SK-N-SH treated with all-trans-retinoic acid at 6 μM for 48 hours (cell line): Measurements from ENCODE around the gene ITPRID2.

Experiments used
- ATAC-seq: fragments of 200-7000 bp; cut with Tn5 transposase; 3 replicates; pipeline ENCODE4 v1.9.1; 2020; ENCODE audit warnings: mild to moderate bottlenecking, moderate library complexity
- ARNTL ChIP-seq: fragments of 450-650 bp; formaldehyde crosslinking; IDR thresholded peaks from 2 replicates; pipeline ENCODE4 v1.5.0; 2020; ENCODE audit warnings: low read depth, mild to moderate bottlenecking, moderate library complexity, borderline replicate concordance
- CREB5 ChIP-seq: fragments of 250-450 bp; sonication (Bioruptor Pico); IDR thresholded peaks from 2 replicates; pipeline ENCODE4 v1.5.1; 2020; ENCODE audit warnings: low read depth, mild to moderate bottlenecking, moderate library complexity
- CSDC2 ChIP-seq: fragments of 250-450 bp; sonication (Bioruptor Pico); IDR thresholded peaks from 2 replicates; pipeline ENCODE4 v1.5.0; 2020; ENCODE audit warnings: mild to moderate bottlenecking, moderate library complexity
- CSRNP3 ChIP-seq: fragments of 250-450 bp; sonication (Bioruptor Pico); IDR thresholded peaks from 2 replicates; pipeline ENCODE4 v1.5.1; 2021; ENCODE audit warnings: mild to moderate bottlenecking, moderate library complexity
- GLIS3 ChIP-seq: fragments of 250-450 bp; sonication (Bioruptor Pico); IDR thresholded peaks from 2 replicates; pipeline ENCODE4 v1.5.0; 2020; ENCODE audit warnings: mild to moderate bottlenecking, moderate library complexity
- ISL1 ChIP-seq: fragments of 250-450 bp; sonication (Bioruptor Pico); IDR thresholded peaks from 2 replicates; pipeline ENCODE4 v2.1.2; 2022; ENCODE audit warnings: mild to moderate bottlenecking, moderate library complexity
- OSR1 ChIP-seq: fragments of 250-450 bp; sonication (Bioruptor Pico); IDR thresholded peaks from 2 replicates; pipeline ENCODE4 v1.8.0; 2022; ENCODE audit warnings: moderate library complexity, mild to moderate bottlenecking, inconsistent platforms
- PATZ1 ChIP-seq: fragments of 250-450 bp; sonication (Bioruptor Pico); IDR thresholded peaks from 2 replicates; pipeline ENCODE4 v1.8.0; 2020; ENCODE audit warnings: mild to moderate bottlenecking, moderate library complexity, borderline replicate concordance
- POU6F1 ChIP-seq: fragments of 250-450 bp; sonication (Bioruptor Pico); IDR thresholded peaks from 2 replicates; pipeline ENCODE4 v1.8.0; 2021; ENCODE audit warnings: low read depth, mild to moderate bottlenecking, moderate library complexity, borderline replicate concordance
- PPARA ChIP-seq: fragments of 250-450 bp; sonication (Bioruptor Pico); IDR thresholded peaks from 2 replicates; pipeline ENCODE4 v1.5.0; 2020; ENCODE audit warnings: mild to moderate bottlenecking, borderline replicate concordance
- SNAI2 ChIP-seq: fragments of 250-450 bp; sonication (Bioruptor Pico); IDR thresholded peaks from 2 replicates; pipeline ENCODE4 v1.5.0; 2020; ENCODE audit warnings: mild to moderate bottlenecking, moderate library complexity
- TCF4 ChIP-seq: fragments of 250-450 bp; sonication (Bioruptor Pico); IDR thresholded peaks from 2 replicates; pipeline ENCODE4 v1.8.0; 2021; ENCODE audit warnings: mild to moderate bottlenecking, moderate library complexity, borderline replicate concordance
- TOX ChIP-seq: fragments of 250-450 bp; sonication (Bioruptor Pico); IDR thresholded peaks from 2 replicates; pipeline ENCODE4 v1.8.0; 2021; ENCODE audit warnings: mild to moderate bottlenecking, moderate library complexity, borderline replicate concordance
- TSHZ2 ChIP-seq: fragments of 250-450 bp; sonication (Bioruptor Pico); IDR thresholded peaks from 2 replicates; pipeline ENCODE4 v1.5.0; 2020; ENCODE audit warnings: mild to moderate bottlenecking, moderate library complexity
- ZC3H10 ChIP-seq: fragments of 250-450 bp; sonication (Bioruptor Pico); IDR thresholded peaks from 2 replicates; pipeline ENCODE4 v1.5.1; 2021; ENCODE audit warnings: mild to moderate bottlenecking, moderate library complexity
- ZFP3 ChIP-seq: fragments of 250-450 bp; sonication (Bioruptor Pico); IDR thresholded peaks from 2 replicates; pipeline ENCODE4 v1.5.0; 2020; ENCODE audit warnings: mild to moderate bottlenecking, moderate library complexity
- ZNF565 ChIP-seq: fragments of 450-650 bp; formaldehyde crosslinking; conservative IDR thresholded peaks from 2 replicates; pipeline ENCODE4 v1.5.0; 2020; ENCODE audit warnings: low read depth, mild to moderate bottlenecking, moderate library complexity
- ZNF70 ChIP-seq: fragments of 450-650 bp; formaldehyde crosslinking; IDR thresholded peaks from 2 replicates; pipeline ENCODE4 v1.5.0; 2020; ENCODE audit warnings: mild to moderate bottlenecking, moderate library complexity
- ZNF8 ChIP-seq: fragments of 450-650 bp; formaldehyde crosslinking; IDR thresholded peaks from 2 replicates; pipeline ENCODE4 v1.5.0; 2020; ENCODE audit warnings: mild to moderate bottlenecking, moderate library complexity

Gene ITPRID2

GRCh38 chr2:181944164-181944913 is 52.8 kb downstream of the ITPRID2 start:
- ATAC-seq = no peak
- TF ChIP-seq ZNF8 (CRISPR knock-in tag) (no peak), ZNF565 (CRISPR knock-in tag) (no peak), TOX (CRISPR knock-in tag) (no peak), ZFP3 (CRISPR knock-in tag) (no peak), PATZ1 (CRISPR knock-in tag) (no peak), ARNTL (CRISPR knock-in tag) (no peak), CSDC2 (CRISPR knock-in tag) (no peak), OSR1 (CRISPR knock-in tag) (no peak), TSHZ2 (CRISPR knock-in tag) (no peak), TCF4 (CRISPR knock-in tag) (no peak), POU6F1 (CRISPR knock-in tag) (no peak), ISL1 (CRISPR knock-in tag) (no peak), ZNF70 (no peak), SNAI2 (CRISPR knock-in tag) (no peak), GLIS3 (CRISPR knock-in tag) (no peak), CREB5 (CRISPR knock-in tag) (no peak), PPARA (CRISPR knock-in tag) (no peak)

GRCh38 chr2:181944914-181945291 is 53.4 kb downstream of the ITPRID2 start:
- ATAC-seq = no peak
- TF ChIP-seq CSRNP3 (CRISPR knock-in tag) (no peak), GLIS3 (CRISPR knock-in tag) (no peak)

- no peak for ATAC-seq
- TF ChIP-seq POU6F1 (CRISPR knock-in tag) (no peak), PATZ1 (CRISPR knock-in tag) (no peak), ZC3H10 (CRISPR knock-in tag) (no peak), TOX (CRISPR knock-in tag) (no peak), ZNF565 (CRISPR knock-in tag) (no peak), CREB5 (CRISPR knock-in tag) (no peak), TCF4 (CRISPR knock-in tag) (no peak)
Measured at GRCh38 chr2:181946444-181947127, 55.1 kb downstream of the ITPRID2 start.
